ENCODE data around the gene NFATC1.

The NFATC1 gene

DNA sequence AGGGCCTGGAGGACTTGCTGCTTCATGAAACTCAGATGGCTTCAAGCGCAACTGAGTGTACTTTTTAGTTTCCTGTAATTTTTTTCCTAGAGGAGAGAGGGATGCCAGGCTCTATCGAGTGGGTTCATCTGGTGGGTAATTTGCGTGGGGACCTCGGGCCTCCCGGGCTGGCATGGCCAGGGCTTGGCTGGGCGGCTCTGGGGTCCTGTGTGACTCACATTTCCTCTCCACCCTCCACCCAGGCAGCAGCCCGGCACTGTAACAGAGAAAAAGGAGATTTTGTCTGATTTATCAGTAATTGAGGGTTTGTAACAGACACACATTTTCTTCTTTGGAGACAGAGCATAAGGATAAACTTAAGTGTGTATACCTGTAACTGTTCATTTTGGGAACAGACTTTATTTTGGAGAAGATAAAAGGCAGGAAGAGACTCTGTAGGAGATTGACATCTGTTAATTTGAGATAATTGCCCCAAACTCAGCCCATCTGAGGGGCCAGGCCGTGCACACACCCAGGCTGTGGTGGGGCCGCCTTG is 64.3 kb downstream of the NFATC1 start:
- no peak for DNase-seq

DNA sequence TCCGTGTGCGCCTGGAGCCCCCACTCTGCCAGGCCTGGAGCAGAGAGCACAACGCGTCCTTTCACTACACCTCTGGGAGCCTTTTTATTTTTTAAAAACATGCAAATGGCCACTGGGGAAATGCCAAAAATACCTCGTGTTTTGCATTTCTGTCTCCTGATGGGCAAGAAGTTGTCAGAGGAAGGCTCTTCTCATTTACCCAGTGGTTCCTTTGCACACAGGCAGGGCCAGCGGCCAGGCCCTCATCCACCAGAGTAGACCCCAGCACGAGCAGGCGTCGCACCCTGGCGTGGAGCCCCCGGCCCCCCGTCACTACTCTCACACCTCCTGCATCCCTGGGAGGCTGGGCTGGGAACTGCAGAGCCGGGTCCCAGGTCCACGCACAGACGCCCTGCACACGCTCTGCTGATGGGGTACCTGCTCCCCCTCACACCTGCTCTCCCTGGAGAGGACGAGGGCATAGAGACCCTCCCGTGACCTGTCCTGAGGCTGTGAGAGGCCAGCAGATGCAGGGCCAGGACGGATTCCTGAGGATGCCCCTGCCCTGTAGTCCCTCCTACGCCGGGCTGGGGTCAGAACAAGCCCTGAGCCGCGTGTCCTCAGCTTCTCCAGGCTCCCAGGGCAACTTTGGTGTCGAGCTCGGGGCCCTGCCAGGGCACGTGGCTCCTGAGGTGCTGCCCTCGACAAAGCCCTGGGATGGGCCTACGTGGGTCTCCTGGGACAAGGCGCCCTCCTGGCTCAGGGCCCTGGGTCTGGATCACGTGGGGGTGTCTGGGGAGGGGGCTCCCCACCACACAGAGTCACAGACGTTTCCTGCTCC is 65.0 kb downstream of the NFATC1 start:
- no peak for DNase-seq

DNA sequence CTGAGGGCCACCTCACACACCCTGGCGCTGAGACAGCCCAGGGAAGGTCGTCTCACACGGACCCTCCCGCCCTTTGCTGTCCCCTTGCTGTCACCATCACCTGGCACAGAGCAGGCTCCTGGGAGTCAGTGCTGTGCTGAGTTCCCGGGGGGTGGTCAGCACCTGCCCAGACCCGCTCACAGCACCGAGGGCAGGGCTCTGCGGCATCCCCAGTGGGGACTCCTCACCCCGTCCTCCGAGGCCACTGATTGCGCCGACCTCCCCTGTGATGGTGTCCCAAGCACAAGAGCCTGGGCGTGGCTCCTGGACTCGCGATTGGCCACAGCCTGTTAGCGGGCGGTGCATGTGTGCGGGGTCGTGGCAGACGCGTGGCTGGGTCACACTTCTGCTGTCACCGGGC is 65.9 kb downstream of the NFATC1 start:
- no peak for DNase-seq

DNA sequence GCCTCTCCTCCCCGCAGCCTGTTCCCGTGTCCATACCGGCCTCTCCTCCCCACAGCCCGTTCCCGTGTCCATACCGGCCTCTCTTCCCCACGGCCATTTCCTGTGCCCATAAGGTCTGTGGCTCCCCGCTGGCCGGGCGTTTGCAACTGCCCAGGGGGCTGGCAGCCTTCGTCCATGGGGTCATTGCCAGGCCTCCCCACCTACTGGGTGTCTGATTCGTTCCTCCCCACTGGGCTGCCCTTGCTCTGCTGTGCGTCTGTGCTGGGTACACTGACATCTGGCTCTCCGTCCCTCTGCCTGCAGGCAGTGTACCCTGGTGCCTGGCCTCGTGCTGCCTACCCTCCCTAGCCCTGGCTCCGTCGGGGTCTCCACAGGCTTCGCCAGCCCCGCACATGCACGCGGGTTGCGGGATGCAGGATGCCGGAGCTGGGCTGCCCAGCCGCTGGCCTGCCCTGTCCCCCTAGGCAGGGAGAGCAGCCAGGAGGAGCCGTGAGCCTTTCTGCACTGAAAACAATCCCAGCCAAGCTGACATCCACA is 67.8 kb downstream of the NFATC1 start:
- DNase-seq, result no peak

DNA sequence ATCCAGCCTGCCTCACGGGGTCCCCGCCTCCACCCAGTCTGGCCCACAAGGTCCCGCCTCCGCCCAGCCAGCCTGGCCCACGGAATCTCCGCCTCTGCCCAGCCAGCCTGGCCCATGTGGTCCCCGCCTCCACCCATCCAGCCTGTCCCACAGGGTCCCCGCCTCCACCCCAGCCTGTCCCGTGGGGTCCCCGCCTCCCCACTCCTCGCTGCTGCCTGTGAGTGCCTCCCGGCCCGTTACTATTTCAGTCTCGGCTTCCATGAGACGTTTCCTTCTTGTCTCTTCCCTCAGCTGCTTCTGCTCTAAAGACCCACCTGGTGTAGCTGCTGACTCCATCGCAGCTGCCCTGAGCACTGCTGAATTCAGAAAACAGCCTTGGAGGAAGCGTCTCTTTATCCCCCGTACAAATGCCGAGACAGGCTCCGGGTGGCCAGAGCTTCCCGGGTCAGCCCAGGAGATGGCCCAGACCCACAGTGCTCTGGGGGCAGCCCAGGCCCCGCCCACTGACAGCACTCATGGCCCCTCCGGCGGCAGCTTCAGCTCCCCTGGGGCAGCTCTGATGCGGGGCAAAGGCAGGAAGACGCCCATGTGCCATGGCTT is 69.8 kb downstream of the NFATC1 start:
- no peak for DNase-seq

GRCh38 chr18:79466591-79466990 is 70.9 kb downstream of the NFATC1 start:
- no peak for DNase-seq

DNA sequence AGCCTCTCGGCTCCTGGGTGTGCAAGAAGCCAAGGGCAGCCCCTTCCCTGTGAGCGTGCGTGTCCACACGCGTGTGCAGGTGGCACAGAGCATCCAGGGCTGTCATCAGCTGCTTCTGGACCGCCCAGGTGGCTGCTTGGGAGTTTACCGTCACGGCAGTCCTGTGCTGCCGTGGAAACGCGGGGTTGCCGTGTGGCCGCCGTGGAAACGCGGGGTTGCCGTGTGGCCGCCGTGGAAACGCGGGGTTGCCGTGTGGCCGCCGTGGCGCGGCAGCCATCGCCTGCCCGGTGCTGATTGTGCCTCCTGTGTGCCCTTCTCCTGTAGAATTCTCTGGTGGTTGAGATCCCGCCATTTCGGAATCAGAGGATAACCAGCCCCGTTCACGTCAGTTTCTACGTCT is 71.4 kb downstream of the NFATC1 start:
- no peak for DNase-seq

DNA sequence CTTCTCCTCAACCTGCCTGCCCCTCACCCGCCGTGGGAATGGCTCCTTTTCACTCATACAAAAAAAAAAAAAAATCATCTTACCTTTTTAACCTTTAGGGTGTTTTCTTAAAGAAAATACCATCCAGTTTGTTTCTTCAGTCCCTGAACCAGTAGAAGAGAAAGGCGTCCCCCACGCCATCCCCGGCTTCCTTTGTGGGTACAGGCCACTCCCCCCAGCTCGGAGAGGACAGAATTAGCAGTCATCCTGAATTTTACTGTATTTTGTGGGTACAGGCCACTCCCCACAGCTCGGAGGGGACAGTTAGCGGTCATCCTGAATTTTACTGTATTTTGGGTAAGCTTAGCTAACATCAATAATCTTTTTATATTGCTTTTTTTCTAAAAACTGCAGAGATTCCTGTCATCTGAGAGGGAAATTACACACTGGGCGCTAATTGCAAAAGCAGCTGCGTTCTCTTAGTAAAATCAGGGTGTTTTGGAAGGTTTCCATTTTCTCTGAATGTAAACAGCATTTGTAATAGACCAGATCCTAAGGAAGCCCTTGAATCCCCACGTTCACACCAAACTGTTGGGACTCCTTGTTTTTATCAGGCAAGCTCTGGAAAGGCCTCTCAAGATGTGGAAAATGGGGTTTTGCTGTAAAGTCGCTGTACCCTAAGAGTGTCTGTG is 72.5 kb downstream of the NFATC1 start:
- no peak for DNase-seq

DNA sequence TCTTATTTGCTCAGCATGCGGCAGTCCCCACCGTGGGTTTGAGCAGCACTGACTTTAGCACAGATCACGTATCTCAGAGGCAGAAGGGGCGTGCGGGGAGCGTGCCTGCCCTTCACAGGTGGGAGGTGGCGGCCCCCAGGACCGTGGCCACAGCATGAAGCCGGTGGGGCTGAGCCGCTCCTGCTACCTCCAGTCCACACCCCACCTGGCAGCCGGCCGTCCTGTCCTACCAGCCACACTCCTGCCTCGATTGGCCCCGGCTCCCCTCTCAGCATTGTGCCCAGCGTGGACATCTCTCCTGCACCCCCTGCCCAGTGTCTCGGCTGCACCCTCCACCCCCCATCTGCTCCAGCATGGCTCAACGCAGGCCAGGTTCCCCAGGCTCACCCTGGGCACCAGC is 73.6 kb downstream of the NFATC1 start:
- DNase-seq, result no peak

- DNase-seq, result no peak
Observed at GRCh38 chr18:79469751-79470505, 74.2 kb downstream of the NFATC1 start.

GRCh38 chr18:79470547-79470946 is 74.8 kb downstream of the NFATC1 start:
- no peak for DNase-seq

DNA sequence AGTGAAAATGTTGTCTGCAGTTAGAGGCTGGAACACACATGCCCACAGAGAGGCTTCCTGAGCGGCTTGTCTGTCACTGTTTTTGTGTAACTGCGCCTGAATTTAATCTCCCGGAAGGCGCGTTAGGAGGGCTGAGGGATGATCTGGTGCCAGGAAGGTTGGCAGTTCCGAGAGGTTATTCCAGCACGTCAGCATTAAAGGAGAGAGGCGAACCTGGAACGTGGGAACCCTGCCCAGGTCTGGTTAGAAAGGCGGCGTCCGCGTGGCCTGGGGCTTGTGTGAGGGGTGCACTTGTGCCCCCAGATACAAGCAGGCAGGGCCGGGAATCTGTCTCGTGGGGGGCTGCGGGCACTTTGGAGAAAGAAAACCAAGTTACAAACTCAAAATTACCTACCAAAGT is 75.3 kb downstream of the NFATC1 start:
- no peak for DNase-seq

- no peak for DNase-seq
Observed at GRCh38 chr18:79471597-79471996, 75.9 kb downstream of the NFATC1 start.

DNA sequence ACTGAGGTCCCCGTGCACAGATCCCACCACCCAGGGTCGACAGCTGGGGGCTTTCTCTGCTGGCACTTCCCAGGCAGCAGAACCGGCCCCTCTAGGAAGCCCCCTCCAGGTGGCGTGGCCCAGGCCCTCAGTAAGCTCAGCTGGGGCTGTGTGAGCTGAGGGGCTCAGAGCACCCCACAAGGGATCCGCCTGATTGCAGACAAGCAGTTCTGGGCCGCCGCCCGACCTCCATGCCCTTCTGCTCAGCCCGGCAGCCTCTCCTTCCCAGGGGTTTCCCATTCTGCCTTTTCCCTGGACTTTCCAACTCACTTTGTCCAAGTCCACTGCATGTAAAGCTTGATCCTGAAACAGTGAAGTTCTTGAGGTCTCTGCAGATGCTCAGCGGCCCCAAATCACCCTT is 76.4 kb downstream of the NFATC1 start:
- DNase-seq, result no peak

DNA sequence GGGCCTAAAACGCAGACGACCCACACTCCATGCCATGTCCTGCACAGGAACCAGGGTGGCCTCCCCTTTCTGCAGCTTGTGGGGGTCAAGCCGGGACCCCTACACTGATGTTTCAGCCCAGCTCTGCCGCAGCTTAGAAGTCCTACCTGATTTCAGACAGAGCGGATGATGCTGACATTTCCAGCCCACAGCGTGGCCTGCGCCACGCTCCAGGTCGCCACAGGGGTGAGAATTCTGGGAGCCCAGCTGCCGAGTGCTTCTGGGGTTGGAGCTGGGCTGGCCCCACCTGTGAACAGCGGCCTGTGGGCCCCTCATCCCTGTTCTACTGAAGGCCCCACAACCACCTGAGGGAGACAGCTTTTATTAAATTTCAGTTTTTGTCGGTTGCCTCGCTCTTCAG is 77.2 kb downstream of the NFATC1 start:
- no peak for DNase-seq

DNA sequence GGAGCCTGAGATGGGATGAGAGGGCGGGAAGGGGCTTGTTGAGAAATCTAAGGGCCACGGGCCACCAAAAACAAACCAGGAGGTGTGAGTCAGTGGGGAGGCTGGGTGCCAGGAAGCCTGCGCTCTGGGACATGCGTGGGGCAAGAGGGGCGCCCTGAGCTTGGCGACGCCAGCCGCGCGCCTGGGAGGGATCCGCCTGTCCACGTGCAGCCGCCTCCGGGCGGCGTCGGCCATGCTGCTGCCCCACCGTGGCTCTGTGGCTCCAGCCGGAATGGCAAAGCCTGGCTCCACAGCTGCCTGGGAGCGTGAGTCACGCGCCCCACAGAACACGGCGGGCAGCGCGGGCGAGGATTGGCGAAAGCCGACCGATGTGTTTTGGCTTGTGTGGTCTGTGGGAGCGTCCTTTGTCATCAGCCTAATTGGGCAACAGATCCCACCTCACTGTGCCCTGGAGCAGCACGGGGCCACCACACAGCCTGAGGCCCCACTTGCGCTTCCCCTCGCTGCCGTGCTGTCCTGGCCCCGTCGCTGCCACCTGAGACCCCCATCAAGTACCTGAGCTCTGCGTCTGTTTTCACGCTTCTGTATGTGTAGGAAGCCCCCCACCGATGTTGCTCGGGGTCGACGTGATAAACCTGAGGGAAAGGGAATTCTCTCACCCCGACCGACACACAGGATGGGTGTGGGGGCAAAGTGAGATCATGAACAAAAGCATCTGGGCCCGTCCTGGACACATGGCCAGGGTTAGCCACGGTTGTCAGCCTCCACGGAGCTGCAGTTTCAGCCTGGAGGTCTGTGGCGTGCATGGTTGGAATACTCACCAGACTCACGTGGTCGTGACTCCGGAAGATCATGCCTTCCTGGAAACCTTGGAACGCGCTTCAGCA is 80.5 kb downstream of the NFATC1 start:
- DNase-seq, result no peak

DNA sequence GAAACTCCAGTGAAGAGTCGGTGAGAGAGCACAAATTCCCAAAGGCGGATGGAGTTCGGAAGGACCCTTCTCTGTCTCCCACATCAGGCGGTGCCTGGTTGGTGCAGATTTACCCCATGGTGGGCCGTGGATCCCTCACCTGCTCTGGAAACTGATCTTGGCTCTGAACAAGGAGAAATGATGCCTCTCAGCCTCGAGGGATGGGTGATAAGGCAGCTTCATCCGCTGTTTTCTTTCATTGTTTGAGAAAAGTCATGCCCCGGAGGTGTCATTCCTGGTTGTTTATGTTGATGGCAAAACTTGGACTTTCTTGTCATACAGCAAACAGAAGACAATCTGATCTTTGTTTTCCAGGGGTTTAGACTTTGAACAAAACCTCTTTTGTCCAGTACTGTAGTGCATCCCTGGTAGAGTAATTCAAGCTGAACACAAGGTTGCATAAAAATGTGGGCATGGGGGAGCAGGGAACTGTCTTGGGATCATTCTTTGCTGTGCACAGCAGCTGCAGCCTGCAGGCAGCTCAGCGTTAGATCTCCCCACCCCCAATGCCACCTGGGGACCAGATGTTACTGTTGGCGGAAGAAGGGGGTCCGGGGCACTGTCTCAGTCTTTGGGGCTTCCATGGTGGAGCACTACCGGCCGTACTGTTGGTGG is 81.3 kb downstream of the NFATC1 start:
- DNase-seq, result no peak

DNA sequence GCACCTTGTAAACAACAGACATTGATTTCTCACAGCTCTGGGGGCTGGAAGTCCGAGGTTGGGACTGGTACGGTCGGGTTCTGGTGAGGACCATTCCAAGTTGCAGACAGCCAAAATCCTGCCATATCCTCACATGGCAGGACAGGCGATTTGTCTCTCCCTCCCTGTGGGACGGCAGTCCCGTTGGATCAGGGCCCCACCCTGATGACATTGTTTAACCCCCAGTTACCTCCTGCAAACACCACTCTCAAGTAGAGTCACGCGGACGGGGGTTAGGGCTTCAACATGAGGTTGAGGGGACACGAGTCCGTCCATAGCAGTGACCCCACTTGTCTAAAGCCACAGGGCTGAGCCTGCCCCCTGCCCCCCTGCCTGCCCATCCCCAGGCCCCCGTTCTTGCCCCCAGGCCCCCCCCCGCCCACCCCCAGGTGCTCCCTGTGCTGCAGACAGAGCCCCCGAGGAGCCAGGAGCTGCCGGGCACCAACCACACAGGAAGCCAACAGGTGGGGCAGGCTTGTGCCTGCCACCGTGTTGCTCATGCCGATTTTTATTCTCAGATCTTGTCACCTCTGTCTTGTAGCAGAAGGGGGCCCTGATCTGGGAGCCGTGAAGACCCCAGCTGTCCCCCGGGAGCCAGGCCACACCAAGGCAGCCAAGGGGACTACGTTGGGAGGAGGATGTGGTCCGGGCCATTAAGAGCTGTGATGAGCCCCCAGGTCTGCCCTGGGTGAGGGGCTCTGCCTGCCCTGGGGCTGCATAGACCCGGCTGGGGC is 82.2 kb downstream of the NFATC1 start:
- DNase-seq, result no peak

- no peak for DNase-seq
Observed at GRCh38 chr18:79478484-79479115, 82.9 kb downstream of the NFATC1 start.

Measured in effector CD8-positive, alpha-beta T cell (primary cell).